ENCODE measurements around the gene SERTAD2.
A peak's percentile ranks its signal among the peaks of the same experiment; 100 is the strongest.

SERTAD2 gene

DNA sequence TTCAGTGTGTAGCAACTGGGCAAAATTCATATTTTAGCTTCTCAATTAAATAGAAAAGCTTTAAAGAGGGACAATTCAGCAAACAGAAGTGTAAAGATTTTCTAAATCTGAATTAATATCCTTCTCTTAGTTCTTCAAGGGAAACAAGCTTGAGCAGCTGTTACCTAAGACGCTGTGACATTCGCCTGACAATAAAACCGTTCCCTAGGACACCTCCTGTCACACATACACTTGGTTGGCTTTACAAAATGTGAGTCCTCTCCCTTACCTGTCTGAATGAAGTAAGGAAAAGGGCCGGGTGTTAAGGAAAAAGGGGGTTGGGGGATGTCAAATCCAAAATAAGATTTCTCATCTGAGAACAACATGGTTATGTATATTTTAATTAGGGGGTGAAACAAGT is 2.1 kb downstream of the SERTAD2 start:
- in situ Hi-C loops (cut with MboI; ENCODE audit: low sequenced_read_pairs, unreplicated experiment), result no loop called here

DNA sequence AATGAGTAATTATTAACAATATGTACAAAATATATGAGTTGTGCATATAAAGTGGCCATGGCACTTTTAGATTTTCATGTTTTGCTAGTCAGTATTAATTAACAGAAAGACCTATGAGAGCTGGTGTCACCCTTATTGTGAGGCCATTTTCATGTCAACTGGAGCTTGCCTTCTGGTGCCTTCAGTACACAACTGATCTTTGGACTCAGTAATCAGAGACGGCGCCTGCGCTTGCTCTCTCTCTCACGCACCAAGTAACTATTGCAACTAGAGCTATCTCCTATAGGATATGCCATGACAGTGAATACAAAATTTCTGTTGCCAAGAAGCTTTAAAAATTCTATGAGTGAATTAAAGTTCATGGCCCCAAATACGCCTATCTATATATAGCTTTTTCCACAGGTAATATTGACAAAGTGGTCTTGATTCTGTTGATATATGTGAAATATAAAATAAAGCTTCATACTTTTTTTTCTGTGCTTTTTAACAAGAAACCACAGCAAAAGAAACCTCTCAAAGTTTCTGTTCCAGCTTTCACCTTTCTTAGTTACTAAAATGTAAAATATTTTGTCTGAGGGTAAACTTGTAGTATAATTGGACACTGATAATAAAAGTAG is 2.9 kb downstream of the SERTAD2 start:
- TF ChIP-seq, protein P1, sequence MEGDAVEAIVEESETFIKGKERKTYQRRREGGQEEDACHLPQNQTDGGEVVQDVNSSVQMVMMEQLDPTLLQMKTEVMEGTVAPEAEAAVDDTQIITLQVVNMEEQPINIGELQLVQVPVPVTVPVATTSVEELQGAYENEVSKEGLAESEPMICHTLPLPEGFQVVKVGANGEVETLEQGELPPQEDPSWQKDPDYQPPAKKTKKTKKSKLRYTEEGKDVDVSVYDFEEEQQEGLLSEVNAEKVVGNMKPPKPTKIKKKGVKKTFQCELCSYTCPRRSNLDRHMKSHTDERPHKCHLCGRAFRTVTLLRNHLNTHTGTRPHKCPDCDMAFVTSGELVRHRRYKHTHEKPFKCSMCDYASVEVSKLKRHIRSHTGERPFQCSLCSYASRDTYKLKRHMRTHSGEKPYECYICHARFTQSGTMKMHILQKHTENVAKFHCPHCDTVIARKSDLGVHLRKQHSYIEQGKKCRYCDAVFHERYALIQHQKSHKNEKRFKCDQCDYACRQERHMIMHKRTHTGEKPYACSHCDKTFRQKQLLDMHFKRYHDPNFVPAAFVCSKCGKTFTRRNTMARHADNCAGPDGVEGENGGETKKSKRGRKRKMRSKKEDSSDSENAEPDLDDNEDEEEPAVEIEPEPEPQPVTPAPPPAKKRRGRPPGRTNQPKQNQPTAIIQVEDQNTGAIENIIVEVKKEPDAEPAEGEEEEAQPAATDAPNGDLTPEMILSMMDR (IDR thresholded peaks at IDR 0.05; ENCODE audit: borderline replicate concordance, control extremely low read depth, extremely low read depth, insufficient read depth, missing control alignments), result no peak
- no peak for DNase-seq (ENCODE audit: low spot score)
- in situ Hi-C loops (cut with MboI; ENCODE audit: low sequenced_read_pairs, unreplicated experiment), result no loop called here

More for the DNA sequence above, 2.1 kb downstream of the SERTAD2 start:
- DNase-seq (ENCODE audit: low spot score), result no peak
- TF ChIP-seq, protein P1 (IDR thresholded peaks at IDR 0.05; ENCODE audit: borderline replicate concordance, control extremely low read depth, extremely low read depth, insufficient read depth, missing control alignments), result no peak

DNA sequence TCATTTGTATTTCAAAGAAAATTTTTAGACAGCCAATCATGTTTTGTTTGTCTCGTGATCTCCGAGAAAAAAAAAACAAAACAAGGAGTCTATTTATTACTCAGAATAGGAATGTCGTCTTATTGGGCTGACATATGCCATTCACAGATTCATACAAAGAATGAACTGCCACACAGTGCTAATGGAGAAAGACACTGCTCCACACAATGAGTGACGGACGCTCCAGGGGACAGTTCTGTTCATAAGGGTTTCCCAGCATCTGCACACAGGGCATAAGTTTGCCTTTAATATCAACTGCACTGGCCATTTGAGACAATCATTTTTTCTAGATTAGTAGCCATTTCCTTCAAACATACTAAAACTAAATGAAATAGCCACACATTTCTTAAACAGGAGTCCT is 3.4 kb downstream of the SERTAD2 start:
- in situ Hi-C loops (cut with MboI; ENCODE audit: low sequenced_read_pairs, unreplicated experiment), result no loop called here
- TF ChIP-seq, protein P1 (IDR thresholded peaks at IDR 0.05; ENCODE audit: borderline replicate concordance, control extremely low read depth, extremely low read depth, insufficient read depth, missing control alignments), result no peak
- no peak for DNase-seq (ENCODE audit: low spot score)

DNA sequence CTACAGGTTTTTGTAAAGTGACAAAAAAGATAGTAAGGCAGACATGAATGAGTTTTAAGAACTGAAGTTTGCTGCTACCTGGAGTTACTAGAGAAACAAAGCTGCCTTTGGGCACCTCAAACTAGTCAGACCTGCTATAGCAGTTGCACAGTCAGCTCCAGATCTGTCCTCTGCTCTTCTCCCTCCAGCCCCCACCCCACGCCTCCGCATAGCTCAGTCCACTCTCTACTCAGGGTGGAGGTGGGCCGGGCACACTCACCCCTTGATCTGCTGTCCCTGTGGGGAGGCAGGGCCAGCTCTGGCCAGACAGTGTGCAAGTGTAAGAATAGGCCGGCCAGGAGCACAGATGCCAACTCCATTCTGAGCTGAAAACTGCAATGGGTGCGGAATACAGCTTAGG is 4.1 kb downstream of the SERTAD2 start:
- in situ Hi-C loops (cut with MboI; ENCODE audit: low sequenced_read_pairs, unreplicated experiment), result no loop called here
- TF ChIP-seq, protein P1 (IDR thresholded peaks at IDR 0.05; ENCODE audit: borderline replicate concordance, control extremely low read depth, extremely low read depth, insufficient read depth, missing control alignments), result no peak
- DNase-seq (ENCODE audit: low spot score), result no peak

DNA sequence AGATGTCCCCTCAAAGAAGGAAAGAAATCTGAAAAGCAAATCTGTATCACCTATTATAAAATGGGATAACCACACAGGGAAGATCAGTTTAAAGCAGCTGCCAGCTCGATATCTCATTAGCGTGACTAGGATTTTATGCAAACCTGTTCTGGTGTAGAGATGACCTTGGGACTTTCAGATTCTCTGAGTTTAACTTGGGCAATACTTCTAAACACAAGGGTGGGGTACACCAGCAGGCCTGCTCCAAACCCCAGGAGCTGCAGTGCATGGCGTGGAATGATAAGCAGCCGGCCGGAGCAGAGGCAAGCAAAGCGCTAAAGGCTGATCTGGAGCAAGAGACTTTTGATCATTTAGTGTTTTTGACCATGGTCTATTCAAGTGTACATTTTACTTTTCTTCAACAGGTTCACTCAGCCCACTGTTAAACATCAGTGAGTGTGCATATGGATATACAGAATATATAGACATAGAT is 4.7 kb downstream of the SERTAD2 start:
- TF ChIP-seq, protein P1 (IDR thresholded peaks at IDR 0.05; ENCODE audit: borderline replicate concordance, control extremely low read depth, extremely low read depth, insufficient read depth, missing control alignments), result no peak
- in situ Hi-C loops (cut with MboI; ENCODE audit: low sequenced_read_pairs, unreplicated experiment), result no loop called here
- no peak for DNase-seq (ENCODE audit: low spot score)

DNA sequence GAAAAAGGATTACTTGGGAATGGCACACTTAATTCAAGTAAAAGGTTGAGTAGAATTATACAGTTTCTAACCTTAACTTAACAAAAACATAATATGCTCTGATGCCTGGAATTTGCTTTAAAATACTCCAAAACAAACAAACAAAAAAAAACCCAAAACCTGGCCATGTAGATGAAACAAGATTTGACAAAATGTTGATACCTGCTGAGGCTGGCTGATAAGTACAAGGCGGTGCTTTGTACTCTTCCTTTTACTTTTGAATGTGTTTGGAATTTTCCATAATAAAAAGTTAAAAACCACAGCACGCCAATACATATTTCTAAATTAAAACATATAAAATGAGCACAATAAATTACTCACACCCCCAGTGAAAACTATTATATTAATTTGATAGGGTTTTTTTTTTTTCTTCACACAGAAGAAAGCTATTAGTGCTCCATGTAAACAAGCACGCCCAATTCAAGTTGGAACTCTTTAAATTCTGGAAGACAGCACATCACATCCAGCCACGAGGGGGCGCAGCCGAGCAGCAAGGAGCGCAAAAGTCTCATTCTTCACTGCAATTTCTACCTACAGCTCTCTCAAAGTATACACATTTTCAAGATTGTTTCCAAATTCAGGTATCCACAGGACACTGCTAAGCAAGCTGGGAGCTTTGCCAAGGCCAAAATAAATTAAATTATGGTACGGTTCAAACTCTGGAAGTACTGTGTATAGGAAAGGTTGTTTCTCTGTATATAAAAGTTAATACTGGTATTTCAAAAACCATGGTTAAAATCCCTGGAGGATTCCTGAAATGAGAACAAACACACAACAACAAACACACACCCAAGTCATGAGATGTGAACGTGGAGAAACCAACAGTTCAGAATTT is 7.5 kb downstream of the SERTAD2 start:
- TF ChIP-seq, protein P1 (IDR thresholded peaks at IDR 0.05; ENCODE audit: borderline replicate concordance, control extremely low read depth, extremely low read depth, insufficient read depth, missing control alignments), result peak; percentile 91
- DNase-seq (ENCODE audit: low spot score), result no peak
- in situ Hi-C loops (cut with MboI; ENCODE audit: low sequenced_read_pairs, unreplicated experiment), result no loop called here
